Measurements from ENCODE around the gene LNX2.

LNX2 gene

DNA sequence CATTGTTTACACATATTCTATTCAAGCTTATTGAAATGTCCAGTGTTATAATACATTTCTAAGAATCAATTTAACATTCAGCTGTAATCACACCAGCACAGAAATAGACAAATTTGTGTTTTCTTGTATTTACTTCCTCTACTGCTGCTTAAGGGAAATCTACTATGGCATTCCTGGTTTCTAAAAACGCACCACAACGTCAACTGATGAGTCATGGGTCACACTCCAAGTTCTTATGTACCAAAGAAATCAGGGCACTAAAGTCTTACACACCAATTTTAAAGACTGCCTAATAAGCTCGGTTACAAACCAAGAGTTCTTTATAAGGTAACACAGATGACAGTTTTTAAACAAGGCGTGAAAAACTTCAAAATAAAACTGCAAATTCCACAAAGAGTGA is 13.2 kb downstream of the LNX2 start:
- no peak for DNase-seq (ENCODE audit: low read depth in 2 of 2)

GRCh38 chr13:27605610-27606200 is 14.6 kb downstream of the LNX2 start:
- no peak for DNase-seq (ENCODE audit: low read depth in 2 of 2)

DNA sequence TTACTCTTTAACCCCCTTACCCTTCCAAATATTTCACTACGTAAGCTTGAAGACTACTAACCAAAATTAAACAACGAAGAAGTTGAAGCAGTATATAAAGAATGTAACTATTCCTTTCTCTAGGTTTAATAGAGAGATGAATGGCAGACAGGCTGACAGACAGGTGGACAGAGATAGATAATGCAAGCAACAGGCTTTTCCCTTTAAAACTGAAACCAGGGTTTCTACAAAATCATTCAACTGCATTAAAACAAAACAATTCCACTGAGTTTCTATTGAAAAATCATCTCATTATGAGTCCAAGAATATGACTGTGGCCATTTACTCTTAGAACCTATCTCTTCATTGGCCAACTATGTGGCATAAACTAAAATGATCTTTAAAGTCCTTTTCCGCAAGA is 15.2 kb downstream of the LNX2 start:
- DNase-seq (ENCODE audit: low read depth in 2 of 2), result no peak

GRCh38 chr13:27601803-27602202 is 18.5 kb downstream of the LNX2 start:
- DNase-seq (ENCODE audit: low read depth in 2 of 2), result no peak

- no peak for DNase-seq (ENCODE audit: low read depth in 2 of 2)
Measured at GRCh38 chr13:27601208-27601607, 19.1 kb downstream of the LNX2 start.

DNA sequence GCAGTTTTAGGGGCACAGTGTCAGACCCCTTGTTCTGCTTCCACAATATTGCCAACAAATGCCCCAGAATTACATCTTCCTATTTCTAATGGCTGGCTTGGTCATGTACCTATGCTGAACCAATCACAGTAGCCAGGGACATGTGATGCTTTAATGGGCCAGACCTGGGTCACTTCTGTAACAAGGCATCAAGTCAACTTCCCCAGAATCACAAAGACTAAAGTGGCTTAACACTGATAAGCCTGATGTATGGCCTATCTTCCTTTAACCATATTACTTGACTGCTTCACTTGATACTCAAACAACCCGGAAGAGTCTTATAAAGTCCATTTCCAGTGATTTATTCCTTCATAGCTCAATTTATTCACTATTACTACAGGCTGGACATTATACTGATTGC is 19.6 kb downstream of the LNX2 start:
- DNase-seq (ENCODE audit: low read depth in 2 of 2), result no peak

GRCh38 chr13:27599845-27600553 is 20.3 kb downstream of the LNX2 start:
- DNase-seq (ENCODE audit: low read depth in 2 of 2), result no peak

GRCh38 chr13:27599096-27599495 is 21.2 kb downstream of the LNX2 start:
- DNase-seq (ENCODE audit: low read depth in 2 of 2), result no peak

DNA sequence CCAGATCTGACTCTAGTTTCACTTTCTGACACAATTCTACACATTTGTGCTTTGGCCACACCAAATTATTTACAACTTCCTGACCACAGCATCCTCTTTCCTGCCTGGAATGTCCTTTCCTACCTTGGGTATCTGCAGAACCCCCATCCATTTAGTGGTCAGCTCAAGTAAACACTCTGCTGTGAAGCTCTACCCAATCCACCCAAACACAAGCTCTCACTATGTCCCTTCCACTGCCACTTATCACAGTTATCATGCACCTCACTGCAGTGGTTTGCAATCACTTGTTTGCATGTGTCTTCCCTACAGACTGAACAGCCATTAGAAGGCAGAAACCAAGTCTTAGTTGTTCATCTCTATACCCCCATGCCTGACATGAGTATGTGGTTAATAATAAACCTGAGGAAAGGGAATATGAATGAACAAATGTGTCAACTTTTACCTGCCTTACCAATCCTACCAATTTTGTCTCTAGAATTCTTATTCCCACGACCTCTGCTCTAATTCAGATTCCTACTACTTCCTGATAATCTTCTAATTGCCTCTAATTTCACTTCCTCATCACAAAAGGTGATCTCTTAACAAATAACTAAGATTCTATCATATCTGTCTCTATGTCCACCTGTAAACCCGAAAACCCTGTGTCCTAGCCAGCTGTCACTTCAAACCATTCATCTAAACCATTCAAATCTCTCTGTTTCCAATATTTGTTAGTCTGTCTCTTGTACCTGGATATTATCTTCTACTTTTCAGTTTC is 25.1 kb downstream of the LNX2 start:
- DNase-seq (ENCODE audit: low read depth in 2 of 2), result no peak

GRCh38 chr13:27593267-27593666 is 27.1 kb downstream of the LNX2 start:
- no peak for DNase-seq (ENCODE audit: low read depth in 2 of 2)

- DNase-seq (ENCODE audit: low read depth in 2 of 2), result no peak
Measured at GRCh38 chr13:27592865-27593264, 27.5 kb downstream of the LNX2 start.

- no peak for DNase-seq (ENCODE audit: low read depth in 2 of 2)
Measured at GRCh38 chr13:27588405-27588804, 31.9 kb downstream of the LNX2 start.

DNA sequence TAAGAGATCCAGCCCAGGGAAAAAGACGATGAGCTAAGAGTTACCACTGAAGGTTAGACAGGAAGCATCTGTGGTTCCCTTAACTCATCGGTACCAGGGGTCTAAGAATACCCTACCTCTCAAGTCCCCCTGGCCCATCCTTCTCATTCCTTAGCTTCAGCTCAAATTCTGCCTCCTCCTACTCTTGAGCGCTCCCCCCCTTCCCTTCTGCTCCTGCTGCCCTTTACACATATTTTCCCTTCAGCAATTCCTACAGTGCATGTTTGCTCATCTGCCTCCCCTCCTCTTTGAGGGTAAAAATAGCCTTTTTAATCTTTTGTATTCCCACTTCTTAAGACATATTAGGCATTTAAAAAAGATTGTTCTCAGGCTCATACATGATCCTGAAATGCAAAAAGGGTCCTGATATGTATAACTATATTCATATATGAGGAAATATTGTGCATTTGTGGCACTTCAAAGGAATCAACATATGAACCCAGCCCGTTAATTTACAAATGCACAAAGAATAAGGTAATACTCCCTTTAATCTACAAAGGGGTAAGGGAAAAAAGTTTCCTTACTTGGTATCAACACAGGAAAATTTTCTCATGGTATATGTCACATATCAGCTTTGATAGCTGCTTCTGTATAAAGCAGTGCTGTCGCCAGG is 33.1 kb downstream of the LNX2 start:
- DNase-seq (ENCODE audit: low read depth in 2 of 2), result no peak

DNA sequence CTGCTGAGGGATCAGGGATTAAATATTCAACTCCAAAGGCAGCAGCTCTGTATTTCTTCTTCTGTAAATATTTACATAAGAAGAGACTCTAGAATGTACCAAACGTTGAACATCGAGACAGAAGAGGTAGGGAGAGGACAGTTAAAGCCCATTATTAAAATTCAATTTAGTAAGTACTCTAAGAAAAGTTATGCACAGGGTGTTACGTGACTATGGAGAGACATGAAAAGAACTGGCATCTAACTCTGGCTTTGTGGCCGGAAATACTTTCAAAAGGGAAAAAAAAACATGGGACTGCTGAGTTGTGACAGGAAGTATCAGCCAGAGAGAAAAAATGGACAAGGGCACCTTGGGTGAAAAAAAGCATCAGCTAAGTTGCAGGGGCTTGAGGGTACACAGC is 36.7 kb downstream of the LNX2 start:
- no peak for DNase-seq (ENCODE audit: low read depth in 2 of 2)

- DNase-seq (ENCODE audit: low read depth in 2 of 2), result no peak
Measured at GRCh38 chr13:27578121-27579030, 42.0 kb downstream of the LNX2 start.

DNA sequence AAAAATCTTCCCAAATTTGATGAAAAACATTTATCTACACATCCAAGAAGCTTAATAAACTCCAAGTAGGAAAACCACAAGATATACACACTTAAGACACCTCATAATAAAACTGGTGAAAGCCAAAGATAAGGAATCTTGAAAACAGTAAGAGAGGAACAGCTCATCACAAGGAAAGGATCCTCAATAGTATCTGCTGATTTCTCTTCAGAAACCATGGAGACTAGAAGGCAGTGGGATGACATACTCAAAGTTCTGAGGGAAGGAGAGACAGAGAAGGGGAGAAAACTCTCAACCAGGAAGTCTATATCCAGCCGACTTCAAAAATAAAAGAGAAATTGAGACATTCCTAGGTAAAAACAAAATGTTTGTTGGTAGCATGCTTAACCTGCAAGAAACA is 45.7 kb downstream of the LNX2 start:
- no peak for DNase-seq (ENCODE audit: low read depth in 2 of 2)

DNA sequence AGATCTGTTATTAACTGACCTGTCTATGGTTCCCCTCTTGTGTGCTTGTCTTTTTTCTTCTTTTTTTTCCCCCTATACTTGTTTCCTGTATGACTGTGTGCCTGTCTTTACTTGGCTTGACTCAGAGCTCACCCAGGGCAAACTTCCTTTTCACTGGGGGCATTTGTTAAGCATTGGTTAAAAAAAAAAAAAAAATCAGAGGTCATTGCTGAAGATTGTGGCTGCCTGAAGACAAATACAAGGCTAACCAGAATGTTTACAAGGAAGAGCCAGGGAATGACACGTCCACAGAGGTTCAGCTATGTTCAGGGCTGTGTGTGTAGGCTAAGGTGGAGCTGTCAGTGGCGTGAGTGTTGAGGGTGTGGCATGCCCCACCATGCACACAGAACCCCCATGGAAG is 47.1 kb downstream of the LNX2 start:
- no peak for DNase-seq (ENCODE audit: low read depth in 2 of 2)

GRCh38 chr13:27572234-27572901 is 48.0 kb downstream of the LNX2 start:
- no peak for DNase-seq (ENCODE audit: low read depth in 2 of 2)

- DNase-seq (ENCODE audit: low read depth in 2 of 2), result no peak
Measured at GRCh38 chr13:27570906-27571305, 49.4 kb downstream of the LNX2 start.

DNA sequence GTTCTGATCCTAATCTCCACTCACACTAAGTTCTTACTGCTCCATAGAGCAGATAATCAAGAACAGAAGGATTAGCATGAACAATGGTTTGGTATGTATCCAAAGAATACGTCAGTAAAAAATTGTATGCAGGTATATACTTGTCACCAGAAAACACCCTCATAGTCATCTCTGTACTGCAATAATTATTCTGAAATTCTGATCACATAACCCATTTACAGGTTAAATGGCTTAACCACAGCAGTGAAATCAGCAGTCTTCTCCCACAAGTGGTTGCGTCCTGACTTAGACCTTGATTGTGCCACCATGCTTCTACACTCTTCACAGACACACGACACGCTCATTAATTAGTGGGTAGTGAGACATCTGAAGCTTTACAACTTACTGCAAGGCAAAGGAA is 50.9 kb downstream of the LNX2 start:
- DNase-seq (ENCODE audit: low read depth in 2 of 2), result no peak

- DNase-seq (ENCODE audit: low read depth in 2 of 2), result no peak
Measured at GRCh38 chr13:27565818-27566217, 54.5 kb downstream of the LNX2 start.
